Fibroblast of skin of scalp (primary cell): ENCODE measurements around the gene DCST1. TPM values are rescaled to one million over a fixed set of nuclear protein-coding genes. Genes with fewer than 3 reads are reported as not detected.
"Not testable (repeated sequence)": the region's sequence is repeated elsewhere in the genome, so short reads cannot be mapped to it uniquely, and the experiment has no call there.

ENCODE experiments used
- DNase-seq: peaks from one replicate; pipeline ENCODE4 v3.0.0-alpha.2; 2013
- polyA plus RNA-seq, 2 experiments: library from polyadenylated mRNA; unstranded; fragments of 120-200 nt; gene quantifications; one replicate each; pipeline ENCODE4 v1.2.1, GENCODE V29; 2013; ENCODE audit not compliant: insufficient read length in 2 of 2

DCST1 gene, protein sequence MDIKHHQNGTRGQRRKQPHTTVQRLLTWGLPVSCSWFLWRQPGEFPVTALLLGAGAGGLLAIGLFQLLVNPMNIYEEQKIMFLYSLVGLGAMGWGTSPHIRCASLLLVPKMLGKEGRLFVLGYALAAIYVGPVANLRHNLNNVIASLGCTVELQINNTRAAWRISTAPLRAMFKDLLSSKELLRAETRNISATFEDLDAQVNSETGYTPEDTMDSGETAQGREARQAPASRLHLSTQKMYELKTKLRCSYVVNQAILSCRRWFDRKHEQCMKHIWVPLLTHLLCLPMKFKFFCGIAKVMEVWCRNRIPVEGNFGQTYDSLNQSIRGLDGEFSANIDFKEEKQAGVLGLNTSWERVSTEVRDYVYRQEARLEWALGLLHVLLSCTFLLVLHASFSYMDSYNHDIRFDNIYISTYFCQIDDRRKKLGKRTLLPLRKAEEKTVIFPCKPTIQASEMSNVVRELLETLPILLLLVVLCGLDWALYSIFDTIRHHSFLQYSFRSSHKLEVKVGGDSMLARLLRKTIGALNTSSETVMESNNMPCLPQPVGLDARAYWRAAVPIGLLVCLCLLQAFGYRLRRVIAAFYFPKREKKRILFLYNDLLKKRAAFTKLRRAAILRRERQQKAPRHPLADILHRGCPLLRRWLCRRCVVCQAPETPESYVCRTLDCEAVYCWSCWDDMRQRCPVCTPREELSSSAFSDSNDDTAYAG
- polyA plus RNA-seq (2013, experiment 1 of 2; ENCODE audit: insufficient read length): 0.10 TPM
- not detected for polyA plus RNA-seq (2013, experiment 2 of 2; ENCODE audit: insufficient read length)

DNA sequence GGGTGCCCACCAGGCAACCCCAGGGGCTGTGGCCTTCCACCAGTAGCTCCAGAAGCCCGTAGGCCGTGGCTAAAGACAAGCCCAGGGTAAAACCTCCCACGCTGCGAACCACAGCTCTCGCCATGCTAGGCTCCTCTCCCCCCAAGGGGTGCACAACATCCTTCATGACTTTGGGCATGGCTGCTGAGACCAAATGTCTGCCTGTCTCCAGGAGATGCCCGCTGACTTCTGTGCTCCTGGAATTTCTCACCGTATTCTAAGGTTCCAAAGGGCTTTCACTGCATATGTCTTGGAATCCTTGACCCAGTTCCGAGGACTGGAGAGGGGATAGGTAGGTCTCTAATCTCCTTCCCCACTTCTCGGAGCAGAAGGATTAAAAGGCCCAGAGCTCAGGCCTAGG is at the start of gene DCST1, which contains the start of gene DCST2:
DCST1 (plus strand) TSS at position 301 of the 400 bp plus-strand sequence. CDS start 213 bp downstream, outside the sequence.
DCST2 (minus strand) TSS at position 258 of the 400 bp plus-strand sequence; CDS start at position 178, 80 bp downstream.
- DNase-seq: no peak

DNA sequence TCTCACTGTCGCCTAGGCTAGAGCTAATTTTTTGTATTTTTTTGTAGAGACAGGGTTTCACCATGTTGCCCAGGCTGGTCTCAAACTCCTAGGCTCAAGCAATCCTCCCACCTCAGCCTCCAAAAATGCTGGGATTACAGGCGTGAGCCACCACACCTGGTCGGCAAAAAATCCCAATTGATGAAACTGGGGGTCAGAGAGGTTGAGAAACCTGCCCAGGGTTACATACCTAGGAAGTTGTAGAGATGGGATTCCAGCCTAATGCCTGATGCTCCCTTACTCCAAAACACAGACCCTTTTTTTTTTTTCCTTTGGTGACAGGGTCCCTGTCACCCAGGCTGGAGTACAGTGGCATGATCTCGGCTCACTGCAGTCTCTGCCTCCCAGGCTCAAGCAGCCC is 46.9 kb upstream of the DCST1 start:
- DNase-seq: not testable (repeated sequence)

DNA sequence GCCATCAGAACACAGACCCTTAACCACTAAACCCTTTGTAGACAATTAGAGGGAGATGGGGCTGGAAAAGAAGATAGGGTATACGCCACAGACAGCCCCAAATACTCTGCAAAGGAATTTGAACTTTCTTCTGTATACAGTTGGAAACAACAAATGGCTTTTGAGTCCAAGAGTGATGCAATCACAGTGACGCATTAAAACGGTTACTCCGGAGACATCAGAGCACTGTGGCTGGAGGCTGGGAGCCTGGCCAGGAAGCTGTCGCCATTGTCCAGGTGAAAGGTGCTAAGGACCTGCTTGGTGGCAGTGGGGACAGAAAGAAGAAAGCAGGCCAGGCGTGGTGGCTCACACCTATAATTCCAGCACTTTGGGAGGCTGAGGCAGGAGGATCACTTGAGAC is 46.3 kb upstream of the DCST1 start:
- DNase-seq: no peak

DNA sequence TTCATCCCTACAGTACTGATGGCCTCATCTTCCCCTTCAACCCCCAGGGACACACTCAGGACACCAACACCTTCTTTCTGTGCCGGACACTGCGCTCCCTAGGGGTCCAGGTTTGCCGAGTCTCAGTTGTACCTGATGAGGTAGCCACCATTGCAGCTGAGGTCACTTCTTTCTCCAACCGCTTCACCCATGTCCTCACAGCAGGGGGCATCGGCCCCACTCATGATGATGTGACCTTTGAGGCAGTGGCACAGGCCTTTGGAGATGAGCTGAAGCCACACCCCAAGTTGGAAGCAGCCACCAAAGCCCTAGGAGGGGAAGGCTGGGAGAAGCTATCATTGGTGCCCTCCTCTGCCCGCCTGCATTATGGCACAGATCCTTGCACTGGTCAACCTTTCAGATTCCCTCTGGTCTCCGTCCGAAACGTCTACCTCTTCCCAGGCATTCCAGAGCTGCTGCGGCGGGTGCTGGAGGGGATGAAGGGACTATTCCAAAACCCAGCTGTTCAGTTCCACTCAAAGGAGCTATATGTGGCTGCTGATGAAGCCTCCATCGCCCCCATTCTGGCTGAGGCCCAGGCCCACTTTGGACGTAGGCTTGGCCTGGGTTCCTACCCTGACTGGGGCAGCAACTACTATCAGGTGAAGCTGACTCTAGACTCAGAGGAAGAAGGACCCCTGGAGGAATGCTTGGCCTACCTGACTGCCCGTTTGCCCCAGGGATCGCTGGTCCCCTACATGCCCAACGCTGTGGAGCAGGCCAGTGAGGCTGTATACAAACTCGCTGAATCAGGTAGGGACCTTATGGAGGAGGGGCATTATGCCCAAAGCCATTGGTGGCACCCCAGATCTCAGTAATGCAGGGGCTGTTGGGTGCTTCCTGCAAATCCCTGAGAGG is 45.3 kb upstream of the DCST1 start:
- DNase-seq: no peak

DNA sequence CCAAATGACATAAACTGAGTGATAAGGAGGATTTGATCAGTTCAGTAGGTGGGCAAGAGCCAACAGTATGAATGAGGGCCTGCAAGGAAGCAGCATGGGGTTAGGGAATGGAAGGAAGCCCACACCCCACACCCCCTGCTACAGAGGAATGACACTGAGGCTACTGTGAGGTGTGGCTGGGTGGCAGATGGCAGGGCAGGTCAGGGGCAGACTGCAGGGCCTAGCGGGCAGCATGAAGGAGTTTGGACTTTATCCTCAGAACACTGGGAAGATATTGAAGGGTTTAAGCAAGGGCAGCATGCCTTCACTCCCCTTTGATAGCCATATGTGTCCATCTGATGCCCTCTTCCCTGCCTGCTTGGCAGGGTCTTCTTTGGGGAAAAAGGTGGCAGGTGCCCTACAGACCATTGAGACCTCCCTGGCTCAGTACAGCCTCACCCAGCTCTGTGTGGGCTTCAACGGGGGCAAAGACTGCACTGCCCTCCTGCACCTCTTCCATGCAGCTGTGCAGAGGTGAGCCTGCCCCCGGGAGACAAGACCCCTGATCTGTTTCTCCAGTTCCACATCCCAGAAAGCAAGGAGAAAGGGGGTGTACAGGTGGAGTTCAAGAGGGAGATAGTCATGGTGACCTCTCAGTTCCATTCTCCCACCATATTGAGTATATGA is 44.3 kb upstream of the DCST1 start:
- no peak for DNase-seq

DNA sequence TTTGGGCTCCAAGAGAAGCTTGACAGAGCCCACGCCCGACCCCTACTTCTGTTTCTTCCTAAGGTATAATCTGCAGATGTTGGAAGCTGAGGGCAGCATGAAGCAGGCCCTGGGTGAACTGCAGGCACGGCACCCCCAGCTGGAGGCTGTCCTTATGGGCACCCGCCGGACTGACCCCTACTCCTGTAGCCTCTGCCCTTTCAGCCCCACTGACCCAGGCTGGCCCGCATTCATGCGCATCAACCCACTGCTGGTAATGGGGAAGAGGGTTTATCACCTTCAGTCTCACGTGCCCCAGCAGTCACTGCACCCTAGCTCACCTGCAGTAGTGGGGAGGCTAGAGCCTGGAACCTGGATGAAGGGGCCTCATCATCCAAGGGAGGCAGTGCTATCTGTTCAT is 43.3 kb upstream of the DCST1 start:
- no peak for DNase-seq

DNA sequence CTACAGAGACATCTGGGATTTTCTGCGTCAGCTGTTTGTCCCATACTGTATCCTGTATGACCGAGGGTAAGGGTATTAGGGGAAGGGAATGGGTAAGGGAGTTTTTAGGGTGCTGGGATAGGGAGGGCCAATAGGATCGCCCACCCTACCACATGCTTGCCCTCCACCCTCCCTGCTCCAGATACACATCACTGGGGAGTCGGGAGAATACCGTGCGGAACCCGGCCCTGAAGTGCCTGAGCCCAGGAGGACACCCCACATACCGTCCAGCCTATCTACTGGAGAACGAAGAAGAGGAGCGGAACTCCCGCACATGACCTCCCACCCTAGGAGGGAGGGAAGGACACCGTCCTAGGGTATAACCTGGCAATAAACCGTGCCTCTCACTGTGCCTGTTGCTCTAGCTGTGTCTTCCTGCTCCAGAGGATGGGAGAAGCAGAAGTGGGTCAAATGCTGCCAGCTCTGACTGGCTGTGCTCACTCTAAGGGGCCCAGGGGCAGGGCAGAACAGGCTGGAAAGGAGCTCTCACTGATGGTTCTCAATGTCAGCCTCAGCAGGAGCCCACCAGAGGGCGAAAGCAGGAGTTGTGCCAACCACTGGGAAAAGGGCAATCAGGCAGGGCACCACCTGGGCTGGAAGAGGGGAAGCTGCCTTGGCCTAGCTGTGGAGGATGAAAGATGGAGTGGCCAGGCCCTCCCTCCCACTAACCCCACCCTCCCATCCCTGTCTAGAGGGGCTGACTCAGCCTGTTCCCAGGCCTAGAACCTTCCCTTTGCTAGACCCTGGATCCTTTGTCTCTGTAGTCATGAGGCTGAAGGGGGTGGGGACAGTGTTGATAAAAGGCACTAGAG is 40.7 kb upstream of the DCST1 start:
- DNase-seq: peak; percentile 49

DNA sequence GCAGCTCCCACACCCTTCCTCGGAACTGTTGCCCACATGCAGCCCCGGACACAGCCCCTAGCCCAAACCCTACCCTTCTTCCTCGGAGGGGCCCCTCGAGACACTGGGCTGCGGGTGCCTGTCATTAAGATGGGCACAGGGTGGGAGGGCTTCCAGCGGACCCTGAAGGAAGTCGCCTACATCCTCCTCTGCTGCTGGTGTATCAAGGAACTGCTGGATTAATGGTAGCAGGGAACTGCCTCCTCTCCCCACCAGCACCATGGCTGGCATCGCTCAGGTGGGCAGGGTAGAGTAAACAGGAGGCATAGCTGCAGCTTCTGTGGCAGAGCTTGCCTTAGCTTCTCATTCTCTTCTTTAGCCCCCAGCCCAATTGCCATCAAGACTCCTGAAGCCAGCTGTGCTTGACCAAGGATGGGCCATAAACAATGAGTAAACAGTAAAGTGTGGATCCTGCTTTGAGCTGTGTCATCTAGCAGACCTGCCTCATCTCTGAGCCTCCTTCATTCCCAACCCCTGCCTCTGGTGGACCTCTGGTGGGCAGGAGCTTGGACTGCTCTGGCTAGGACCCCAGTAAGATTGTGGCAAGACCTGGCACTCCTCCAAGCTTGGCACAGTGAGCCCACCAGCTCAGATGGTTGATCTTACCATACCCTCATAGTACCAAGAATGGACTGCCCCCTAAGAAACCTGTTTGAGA is 39.9 kb upstream of the DCST1 start, which contains the start of gene LENEP:
LENEP (plus strand) TSS at position 15 of the 697 bp plus-strand sequence; CDS start at position 37, 22 bp downstream.
- DNase-seq: no peak

DNA sequence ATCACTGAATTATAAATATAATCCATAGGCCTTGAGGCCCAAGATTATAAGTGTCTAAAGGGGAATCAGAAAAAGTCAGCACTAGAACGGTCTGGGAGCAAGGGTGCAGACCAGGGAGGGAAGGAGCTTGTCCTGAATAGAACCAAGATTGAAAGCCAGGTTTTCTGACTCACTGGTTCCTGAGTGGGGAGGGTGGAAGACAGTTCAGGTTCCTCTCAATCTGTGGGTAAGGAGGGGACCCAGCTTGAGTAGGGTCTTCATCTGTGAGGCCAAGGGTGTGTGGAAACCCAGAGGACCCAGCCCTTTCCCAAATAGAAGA is 39.4 kb upstream of the DCST1 start:
- no peak for DNase-seq

DNA sequence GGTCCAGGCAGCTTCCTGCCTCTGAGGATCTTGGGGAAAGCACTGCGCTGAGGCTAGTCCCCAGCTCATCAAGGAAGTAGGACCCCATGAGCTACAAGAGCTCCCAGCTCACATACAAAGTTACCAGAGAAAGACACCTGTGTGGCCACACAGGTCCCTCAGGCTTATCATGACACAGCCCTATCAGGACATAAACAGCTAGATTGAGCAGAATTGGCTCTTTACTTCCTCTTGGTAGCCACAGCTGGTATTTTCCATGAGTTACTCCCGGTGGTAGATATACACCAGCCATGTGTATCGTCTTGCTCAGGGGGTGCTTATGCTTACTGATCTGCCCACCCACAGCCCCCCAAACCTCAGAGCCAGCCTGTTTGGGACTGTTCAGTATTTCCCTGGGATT is 39.0 kb upstream of the DCST1 start:
- no peak for DNase-seq

DNA sequence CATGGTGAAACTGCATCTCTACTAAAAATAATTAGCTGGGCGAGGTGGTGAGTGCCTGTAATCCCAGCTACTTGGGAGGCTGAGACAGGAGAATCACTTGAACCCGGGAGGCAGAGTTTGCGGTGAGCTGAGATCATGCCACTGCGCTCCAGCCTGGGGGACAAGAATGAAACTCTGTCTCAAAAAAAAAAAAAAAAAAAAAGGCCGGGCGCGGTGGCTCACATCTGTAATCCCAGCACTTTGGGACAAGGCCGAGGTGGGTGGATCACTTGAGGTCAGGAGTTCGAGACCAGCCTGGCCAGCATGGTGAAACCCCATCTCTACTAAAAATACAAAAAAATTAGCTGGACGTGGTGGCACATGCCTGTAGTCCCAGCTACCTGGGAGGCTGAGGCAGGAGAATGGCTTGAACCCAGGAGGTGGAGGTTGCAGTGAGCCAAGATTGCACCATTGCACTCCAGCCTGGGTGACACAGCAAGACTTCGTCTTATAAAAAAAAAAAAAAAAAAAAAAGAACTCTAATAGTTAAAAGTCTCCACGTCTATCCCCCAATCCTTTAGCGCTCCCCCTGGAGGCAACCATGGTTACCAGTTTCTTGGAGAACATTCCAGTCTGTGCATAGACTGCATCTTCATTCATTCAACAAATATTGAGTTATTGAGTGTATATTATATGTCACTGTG is 38.2 kb upstream of the DCST1 start:
- peak; percentile 87 for DNase-seq

DNA sequence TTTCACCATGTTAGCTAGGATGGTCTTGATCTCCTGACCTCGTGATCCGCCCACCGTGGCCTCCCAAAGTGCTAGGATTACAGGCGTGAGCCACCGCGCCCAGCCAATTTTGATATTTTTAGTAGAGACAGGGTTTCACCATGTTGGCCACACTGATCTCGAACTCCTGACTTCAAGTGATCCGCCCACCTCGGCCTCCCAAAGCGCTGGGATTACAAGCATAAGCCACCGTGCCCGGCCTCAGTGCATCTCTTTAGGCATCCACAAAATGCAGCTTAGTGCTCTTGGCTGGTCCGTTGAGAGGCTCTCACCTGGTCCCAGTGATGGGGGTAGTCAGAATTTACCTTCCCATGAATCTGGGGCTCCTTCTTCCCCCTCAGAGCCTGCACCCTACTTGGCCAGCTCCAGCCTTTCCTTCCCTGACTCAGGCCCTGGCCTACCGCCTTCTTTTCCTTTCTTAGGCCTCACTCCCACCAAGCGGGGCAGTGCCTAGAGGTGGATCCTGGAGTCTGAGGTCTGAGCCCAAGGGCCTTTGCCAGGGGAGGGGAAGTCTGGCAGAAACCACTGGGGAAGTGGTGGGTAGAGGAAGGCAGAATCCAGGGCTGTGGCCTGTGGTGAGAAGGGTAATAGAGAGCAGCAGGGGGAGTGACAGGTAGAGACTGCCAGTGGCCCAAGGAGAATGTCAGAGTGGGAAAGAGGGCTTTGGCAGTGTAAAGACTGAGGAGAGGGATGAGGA is 36.5 kb upstream of the DCST1 start:
- no peak for DNase-seq

DNA sequence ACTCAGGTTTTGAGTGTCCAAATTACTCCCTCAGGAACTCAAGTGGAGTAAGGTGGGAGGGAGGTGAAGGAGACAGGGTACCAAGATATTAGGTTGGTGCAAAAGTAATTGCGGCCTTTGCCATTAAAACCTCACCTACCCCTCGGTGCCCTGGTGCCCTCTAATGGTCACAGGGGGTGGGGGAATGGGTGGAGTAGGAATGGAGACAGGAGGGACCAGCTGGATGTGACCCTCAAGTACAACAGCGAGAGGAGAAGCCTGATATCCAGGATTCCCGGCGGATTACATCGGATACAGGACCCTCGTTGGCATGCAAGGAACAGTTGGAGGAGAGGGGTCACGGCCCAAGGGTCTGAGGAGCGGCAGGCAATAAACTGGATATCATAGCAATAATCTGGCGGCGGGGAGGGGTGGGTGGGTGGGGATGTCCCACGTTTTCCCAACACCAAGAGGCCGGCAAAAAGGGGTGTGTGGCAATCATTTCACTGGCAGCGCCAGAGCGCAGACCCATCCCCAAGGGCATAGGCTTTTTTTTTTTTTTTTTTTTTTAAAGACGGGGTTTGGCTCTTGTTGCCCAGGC is 35.3 kb upstream of the DCST1 start:
- DNase-seq: no peak

DNA sequence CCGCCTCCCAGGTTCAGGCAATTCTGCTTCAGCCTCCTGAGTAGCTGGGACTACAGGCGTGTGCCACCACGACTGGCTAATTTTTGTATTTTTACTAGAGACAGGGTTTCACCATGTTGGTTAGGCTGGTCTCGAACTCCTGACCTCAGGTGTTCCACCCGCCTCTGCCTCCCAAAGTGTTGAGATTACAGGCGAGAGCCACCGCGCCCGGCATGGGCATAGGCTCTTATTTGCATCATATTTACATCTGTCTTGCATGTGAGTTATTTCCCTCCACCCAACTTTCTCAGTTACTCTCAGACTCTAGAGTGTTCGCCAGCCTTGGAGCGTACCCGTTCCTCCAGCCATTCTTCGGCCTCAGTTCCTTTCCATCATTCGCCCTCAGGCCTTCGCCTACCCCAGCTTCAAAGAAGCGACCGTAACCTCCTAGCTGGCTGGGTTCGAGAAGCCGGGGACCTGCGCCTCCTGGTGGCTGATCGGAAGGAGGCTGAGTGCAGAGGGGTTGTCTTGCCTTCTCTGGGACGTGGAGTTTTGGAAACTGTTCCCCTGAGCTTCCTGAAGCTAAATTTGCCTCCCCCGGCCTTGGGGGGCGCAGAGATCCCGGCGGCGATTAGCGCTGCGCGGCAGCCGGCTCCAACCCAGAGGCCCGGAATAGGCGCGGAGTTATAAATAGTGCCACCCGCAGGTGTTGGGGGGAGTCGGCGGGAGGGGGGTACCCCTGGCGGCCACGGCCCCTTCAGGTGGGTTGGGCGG is 34.6 kb upstream of the DCST1 start:
- peak; percentile 82 for DNase-seq

DNA sequence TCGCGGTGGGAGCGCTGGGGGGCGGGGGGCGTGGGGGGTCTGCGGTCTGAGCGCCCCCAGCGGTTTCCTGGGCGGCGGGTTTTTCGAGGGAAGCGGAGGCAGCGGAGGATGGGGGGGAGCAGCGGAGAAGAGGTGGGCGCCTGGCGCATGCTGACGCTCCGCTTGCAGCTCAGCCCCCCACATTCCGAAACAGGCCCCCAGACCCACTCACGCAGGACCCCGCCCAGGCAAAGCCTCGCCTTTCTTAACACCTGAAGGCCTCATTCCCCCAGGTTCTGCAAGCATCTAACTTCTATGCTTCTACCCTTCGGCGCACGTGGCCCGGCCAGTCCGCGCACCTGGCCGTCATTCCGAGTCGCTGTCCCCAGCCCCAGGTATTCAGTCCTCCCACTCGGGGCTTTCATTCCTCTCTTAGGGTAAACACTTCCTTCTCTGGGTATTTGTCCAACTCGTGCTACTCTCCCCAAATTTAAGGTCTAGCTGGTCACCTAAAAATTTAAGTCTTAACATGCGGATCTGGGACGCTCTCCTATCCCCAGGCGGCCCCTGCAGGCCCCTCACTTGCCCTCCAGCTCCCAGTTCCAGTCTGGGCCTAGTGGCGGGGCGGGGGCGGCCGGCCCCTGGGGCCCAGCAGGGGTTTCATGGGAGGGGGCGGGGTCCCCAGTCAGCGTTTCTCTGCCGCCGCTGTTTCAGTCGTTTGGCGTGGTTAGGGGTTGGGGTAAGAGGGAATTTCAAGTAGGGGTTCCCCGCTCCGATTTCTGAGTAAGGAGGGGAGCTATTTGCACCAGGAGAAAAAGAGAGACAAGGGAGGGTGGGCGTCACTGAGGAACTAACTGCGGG is 33.8 kb upstream of the DCST1 start:
- no peak for DNase-seq

DNA sequence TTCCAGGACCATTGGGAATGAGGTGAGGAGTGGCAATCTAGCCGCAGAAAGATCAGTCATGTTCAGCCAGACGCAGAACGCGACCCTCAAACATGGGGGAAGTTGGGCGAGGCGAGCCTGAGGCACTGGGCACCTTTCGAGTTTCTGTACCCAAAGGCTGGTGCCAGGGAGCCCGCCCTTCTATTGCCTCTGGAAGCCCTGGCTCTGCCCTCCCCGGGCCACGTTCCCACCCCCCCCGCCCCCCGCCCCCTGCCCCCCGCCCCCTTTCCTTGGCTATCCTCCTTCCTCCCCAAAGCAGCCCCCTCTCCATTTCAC is 33.3 kb upstream of the DCST1 start:
- DNase-seq: no peak
